Activated CD4-positive, alpha-beta T cell treated with anti-CD3 and anti-CD28 coated beads for 36 hours (primary cell): ENCODE data around the gene MPRIP. TPM values are rescaled to one million over a fixed set of nuclear protein-coding genes. Genes with fewer than 3 reads are reported as not detected.

Source experiments
- ATAC-seq: fragments of 200-7000 bp; cut with Tn5 transposase; one replicate; pipeline ENCODE4 v1.10.0; 2021; ENCODE audit warnings: mild to moderate bottlenecking, moderate library complexity
- CTCF ChIA-PET: fragments of 350-600 bp; sonication (Branson Sonifier 250); formaldehyde crosslinking; loops from one replicate; lab custom pipeline; 2021; ENCODE audit warnings: antibody characterized with exemption; lab: Charles Lee
- POLR2A ChIA-PET: fragments of 350-600 bp; sonication (Branson Sonifier 250); formaldehyde crosslinking; loops from one replicate; lab custom pipeline; 2021; ENCODE audit warnings: antibody characterized with exemption, inconsistent platforms; lab: Charles Lee
- DNase-seq: peaks from one replicate; pipeline ENCODE4 v3.0.0-alpha.2; 2020
- H3K27ac Mint-ChIP-seq: one replicate; pipeline ENCODE4 v1.8.0; 2021; ENCODE audit warnings: mixed read lengths
- H3K27me3 Mint-ChIP-seq: one replicate; pipeline ENCODE4 v1.8.0; 2021; ENCODE audit warnings: mixed read lengths
- H3K36me3 Mint-ChIP-seq: one replicate; pipeline ENCODE4 v1.8.0; 2021; ENCODE audit warnings: low read depth, mixed read lengths
- H3K4me1 Mint-ChIP-seq: one replicate; pipeline ENCODE4 v1.8.0; 2021; ENCODE audit warnings: mixed read lengths
- H3K4me3 Mint-ChIP-seq: one replicate; pipeline ENCODE4 v1.8.0; 2021; ENCODE audit warnings: mild to moderate bottlenecking, moderate library complexity, mixed read lengths
- H3K9me3 Mint-ChIP-seq: one replicate; pipeline ENCODE4 v1.8.0; 2021; ENCODE audit warnings: low read depth, mixed read lengths
- intact Hi-C, 2 experiments: fragments of 100-400 bp; cut with DNase I in 1 of 2; cut with micrococcal nuclease in 1 of 2; formaldehyde crosslinking; loops; one replicate each; pipeline versions ENCODE4 v1.14.2 to v1.15.1; 2022 to 2024; cut with DNase I, micrococcal nuclease
- total RNA-seq, 2 experiments: library from RNA; stranded (reverse); gene quantifications; one replicate each; pipeline ENCODE4 v1.2.3, GENCODE V29; 2021

MPRIP gene
- total RNA-seq, 2 experiments from 2014 or later: 131 to 179 TPM

- peaks cover 18% of the 10 kb centered on the region for H3K36me3 Mint-ChIP-seq
- no peak for ATAC-seq
- CTCF ChIA-PET: no interaction called here
These were observed 119.5 kb downstream of the MPRIP start for GRCh38 chr17:17161759-17162158.

GRCh38 chr17:17164156-17164555 lies 121.9 kb downstream of the MPRIP start:
- DNase-seq (no peak), ATAC-seq (no peak)
- Mint-ChIP-seq H3K36me3 (peaks cover 20% of the 10 kb centered on the region), H3K4me3 (no peak overlapping the region), H3K9me3 (no peaks in the 10 kb centered on the region), H3K27me3 (no peaks in the 10 kb centered on the region), H3K4me1 (peaks cover 9% of the 10 kb centered on the region), H3K27ac (no peak overlapping the region)
- ChIA-PET CTCF (interaction anchor here (0.5 to 2.1 kb wide), 7 partner anchors 8 to 163 kb away, joined by 3 to 4 read pairs (median 3); no protein-coding TSS in a partner anchor), POLR2A (interaction anchor here (0.6 kb wide), 1 partner anchor 25 kb away, joined by 3 read pairs; no protein-coding TSS in a partner anchor)
- intact Hi-C loops: no loop called here

More at GRCh38 chr17:17161759-17162158, 119.5 kb downstream of the MPRIP start:
- POLR2A ChIA-PET: no interaction called here
- DNase-seq: no peak
- H3K9me3 Mint-ChIP-seq: no peaks in the 10 kb centered on the region
- no peaks in the 10 kb centered on the region for H3K27me3 Mint-ChIP-seq
- H3K4me3 Mint-ChIP-seq: no peak overlapping the region
- no peaks in the 10 kb centered on the region for H3K4me1 Mint-ChIP-seq
- H3K27ac Mint-ChIP-seq: no peak overlapping the region
- intact Hi-C loops: no loop called here

GRCh38 chr17:17164676-17165075 lies 122.4 kb downstream of the MPRIP start:
- H3K4me3 Mint-ChIP-seq: no peak overlapping the region
- H3K4me1 Mint-ChIP-seq: peaks cover 11% of the 10 kb centered on the region
- intact Hi-C loops: no loop called here
- no peak overlapping the region for H3K27ac Mint-ChIP-seq
- H3K36me3 Mint-ChIP-seq: peaks cover 17% of the 10 kb centered on the region
- H3K9me3 Mint-ChIP-seq: no peaks in the 10 kb centered on the region
- no peaks in the 10 kb centered on the region for H3K27me3 Mint-ChIP-seq
- no peak for ATAC-seq
- no peak for DNase-seq
- CTCF ChIA-PET: interaction anchor here (0.5 to 2.1 kb wide), 4 partner anchors 16 to 163 kb away, joined by 3 to 4 read pairs (median 3); no protein-coding TSS in a partner anchor
- POLR2A ChIA-PET: interaction anchor here (0.6 kb wide), 1 partner anchor 25 kb away, joined by 3 read pairs; no protein-coding TSS in a partner anchor

GRCh38 chr17:17165666-17166308 lies 123.5 kb downstream of the MPRIP start:
- DNase-seq: no peak
- Mint-ChIP-seq H3K4me1 (peaks cover 19% of the 10 kb centered on the region), H3K36me3 (peaks cover 15% of the 10 kb centered on the region), H3K27me3 (no peaks in the 10 kb centered on the region), H3K27ac (no peak overlapping the region), H3K9me3 (no peaks in the 10 kb centered on the region), H3K4me3 (no peak overlapping the region)
- CTCF ChIA-PET: interaction anchor here (0.5 kb wide), 1 partner anchor 351 kb away, joined by 3 read pairs; no protein-coding TSS in a partner anchor
- no peak for ATAC-seq
- intact Hi-C loops: no loop called here
- POLR2A ChIA-PET: no interaction called here

GRCh38 chr17:17166446-17166845 lies 124.2 kb downstream of the MPRIP start:
- H3K27me3 Mint-ChIP-seq: no peaks in the 10 kb centered on the region
- no peak for ATAC-seq
- CTCF ChIA-PET: no interaction called here
- POLR2A ChIA-PET: no interaction called here
- H3K4me1 Mint-ChIP-seq: peaks cover 26% of the 10 kb centered on the region
- no peak overlapping the region for H3K4me3 Mint-ChIP-seq
- DNase-seq: no peak
- intact Hi-C loops: no loop called here
- H3K36me3 Mint-ChIP-seq: peaks cover 16% of the 10 kb centered on the region
- no peaks in the 10 kb centered on the region for H3K9me3 Mint-ChIP-seq
- H3K27ac Mint-ChIP-seq: no peak overlapping the region

GRCh38 chr17:17167356-17167755 lies 125.1 kb downstream of the MPRIP start:
- ChIA-PET CTCF (no interaction called here), POLR2A (no interaction called here)
- H3K36me3 Mint-ChIP-seq: peaks cover 15% of the 10 kb centered on the region
- intact Hi-C loops: no loop called here
- no peaks in the 10 kb centered on the region for H3K9me3 Mint-ChIP-seq
- no peak overlapping the region for H3K27ac Mint-ChIP-seq
- H3K27me3 Mint-ChIP-seq: no peaks in the 10 kb centered on the region
- ATAC-seq (no peak), DNase-seq (no peak)
- peaks cover 32% of the 10 kb centered on the region for H3K4me1 Mint-ChIP-seq
- H3K4me3 Mint-ChIP-seq: no peak overlapping the region

GRCh38 chr17:17167986-17168385 lies 125.7 kb downstream of the MPRIP start:
- Mint-ChIP-seq H3K4me1 (peaks cover 35% of the 10 kb centered on the region), H3K36me3 (peaks cover 15% of the 10 kb centered on the region), H3K4me3 (no peak overlapping the region), H3K9me3 (no peaks in the 10 kb centered on the region), H3K27me3 (no peaks in the 10 kb centered on the region), H3K27ac (no peak overlapping the region)
- DNase-seq (no peak), ATAC-seq (no peak)
- ChIA-PET CTCF (interaction anchor here (0.7 to 1.1 kb wide), 2 partner anchors 26 to 740 kb away, joined by 3 to 4 read pairs; no protein-coding TSS in a partner anchor), POLR2A (interaction anchor here (1.1 kb wide), 1 partner anchor 15 kb away, joined by 3 read pairs; no protein-coding TSS in a partner anchor)
- intact Hi-C loops: no loop called here

- ChIA-PET CTCF (interaction anchor here (0.7 to 1.2 kb wide), 3 partner anchors 15 to 740 kb away, joined by 3 to 4 read pairs (median 4); no protein-coding TSS in a partner anchor), POLR2A (interaction anchor here (1.1 kb wide), 1 partner anchor 15 kb away, joined by 3 read pairs; no protein-coding TSS in a partner anchor)
- H3K4me3 Mint-ChIP-seq: no peak overlapping the region
- H3K27ac Mint-ChIP-seq: peak overlapping the region; percentile 52
- no peaks in the 10 kb centered on the region for H3K9me3 Mint-ChIP-seq
- ATAC-seq (no peak), DNase-seq (no peak)
- H3K36me3 Mint-ChIP-seq: peaks cover 15% of the 10 kb centered on the region
- intact Hi-C loops: no loop called here
- no peaks in the 10 kb centered on the region for H3K27me3 Mint-ChIP-seq
- H3K4me1 Mint-ChIP-seq: peaks cover 36% of the 10 kb centered on the region
These were observed 126.1 kb downstream of the MPRIP start for GRCh38 chr17:17168401-17168800.

GRCh38 chr17:17169396-17169795 lies 127.1 kb downstream of the MPRIP start:
- Mint-ChIP-seq H3K36me3 (peaks cover 15% of the 10 kb centered on the region), H3K27ac (no peak overlapping the region), H3K9me3 (no peaks in the 10 kb centered on the region), H3K27me3 (no peaks in the 10 kb centered on the region), H3K4me3 (no peak overlapping the region), H3K4me1 (peaks cover 40% of the 10 kb centered on the region)
- CTCF ChIA-PET: interaction anchor here (0.6 to 1.2 kb wide), 2 partner anchors 14 to 25 kb away, joined by 3 to 4 read pairs; no protein-coding TSS in a partner anchor
- intact Hi-C loops: no loop called here
- POLR2A ChIA-PET: interaction anchor here (1.1 kb wide), 1 partner anchor 14 kb away, joined by 3 read pairs; no protein-coding TSS in a partner anchor
- DNase-seq (no peak), ATAC-seq (no peak)

- ATAC-seq: no peak
- H3K4me3 Mint-ChIP-seq: no peak overlapping the region
- ChIA-PET POLR2A (interaction anchor here (0.5 kb wide), 1 partner anchor 26 kb away, joined by 7 read pairs; no protein-coding TSS in a partner anchor), CTCF (interaction anchor here (1.0 kb wide), 1 partner anchor 29 kb away, joined by 3 read pairs; no protein-coding TSS in a partner anchor)
- DNase-seq: no peak
- intact Hi-C loops: no loop called here
- peaks cover 48% of the 10 kb centered on the region for H3K4me1 Mint-ChIP-seq
- no peaks in the 10 kb centered on the region for H3K27me3 Mint-ChIP-seq
- no peaks in the 10 kb centered on the region for H3K9me3 Mint-ChIP-seq
- peaks cover 10% of the 10 kb centered on the region for H3K36me3 Mint-ChIP-seq
- no peak overlapping the region for H3K27ac Mint-ChIP-seq
These were observed 128.2 kb downstream of the MPRIP start for GRCh38 chr17:17170346-17170985.

- ATAC-seq (no peak), DNase-seq (no peak)
- Mint-ChIP-seq H3K9me3 (no peaks in the 10 kb centered on the region), H3K27me3 (no peaks in the 10 kb centered on the region), H3K36me3 (peaks cover 13% of the 10 kb centered on the region), H3K4me3 (no peak overlapping the region), H3K27ac (peak overlapping the region; percentile 52), H3K4me1 (peaks cover 55% of the 10 kb centered on the region)
- POLR2A ChIA-PET: interaction anchor here (0.5 kb wide), 1 partner anchor 25 kb away, joined by 7 read pairs; no protein-coding TSS in a partner anchor
- CTCF ChIA-PET: interaction anchor here (0.7 to 1.5 kb wide), 4 partner anchors 11 to 29 kb away, joined by 3 read pairs; no protein-coding TSS in a partner anchor
- intact Hi-C loops: no loop called here
These were observed 128.9 kb downstream of the MPRIP start for GRCh38 chr17:17171186-17171585.
